Mesothelial cell of epicardium (in vitro differentiated cells): ENCODE measurements around the gene RBM23. TPM values are rescaled to one million over a fixed set of nuclear protein-coding genes. Genes with fewer than 3 reads are reported as not detected.
A peak's percentile ranks its signal among the peaks of the same experiment; 100 is the strongest.

ENCODE experiments used
- DNase-seq, 2 experiments: peaks; one replicate each; pipeline ENCODE4 v3.0.0; 2021; ENCODE audit warnings: low spot score in 2 of 2; ENCODE audit not compliant: unreplicated experiment in 2 of 2
- H3K27ac Mint-ChIP-seq: 2 replicates; pipeline ENCODE4 v1.8.0; 2021; ENCODE audit warnings: mixed read lengths
- H3K27me3 Mint-ChIP-seq: 2 replicates; pipeline ENCODE4 v1.8.0; 2021; ENCODE audit warnings: low read depth, mixed read lengths
- H3K36me3 Mint-ChIP-seq: 2 replicates; pipeline ENCODE4 v1.8.0; 2021; ENCODE audit warnings: mixed read lengths
- H3K4me1 Mint-ChIP-seq: 2 replicates; pipeline ENCODE4 v1.8.0; 2021; ENCODE audit warnings: mixed read lengths
- H3K4me3 Mint-ChIP-seq: 2 replicates; pipeline ENCODE4 v1.8.0; 2021; ENCODE audit warnings: mild to moderate bottlenecking, moderate library complexity, mixed read lengths
- H3K9me3 Mint-ChIP-seq: 2 replicates; pipeline ENCODE4 v1.8.0; 2021; ENCODE audit warnings: mixed read lengths
- CTCF ChIP-seq: fragments of 200-600 bp; sonication (generic); IDR thresholded peaks from one replicate; pipeline ENCODE4 v1.5.0; 2021; ENCODE audit warnings: antibody characterized with exemption; ENCODE audit not compliant: unreplicated experiment
- total RNA-seq: library from RNA; stranded (reverse); gene quantifications from 3 replicates; pipeline ENCODE4 v1.2.1, GENCODE V29; 2021

Gene RBM23
- total RNA-seq, 1 donor from 2014 or later: 97.9 TPM

- no peak for DNase-seq
- TF ChIP-seq CTCF: no peak
- H3K4me1 Mint-ChIP-seq: peaks cover 53% of the 10 kb centered on the region
- no peaks in the 10 kb centered on the region for H3K27me3 Mint-ChIP-seq
- H3K27ac Mint-ChIP-seq: peak overlapping the region; percentile 70
- H3K9me3 Mint-ChIP-seq: no peaks in the 10 kb centered on the region
- peak overlapping the region; percentile 68 for H3K4me3 Mint-ChIP-seq
- peaks cover 2% of the 10 kb centered on the region for H3K36me3 Mint-ChIP-seq
Measured at GRCh38 chr14:22884076-22884737, 34.7 kb downstream of the RBM23 start.

- no peak for DNase-seq
- Mint-ChIP-seq H3K36me3 (peaks cover 3% of the 10 kb centered on the region), H3K27me3 (no peaks in the 10 kb centered on the region), H3K27ac (peak within 1 kb of the TSS; percentile 94), H3K4me3 (peak within 1 kb of the TSS; percentile 68), H3K9me3 (no peaks in the 10 kb centered on the region), H3K4me1 (peaks cover 53% of the 10 kb centered on the region)
- TF ChIP-seq CTCF: no peak
Measured at GRCh38 chr14:22883173-22883976, 35.6 kb downstream of the RBM23 start, which contains the start of gene REM2. Gene REM2 (plus strand): TSS chr14:22883222. CDS start chr14:22883288, 66 bp downstream.

GRCh38 chr14:22882529-22883172 lies 36.3 kb downstream of the RBM23 start:
- Mint-ChIP-seq H3K4me3 (peak overlapping the region; percentile 68), H3K36me3 (peaks cover 8% of the 10 kb centered on the region), H3K27ac (peak overlapping the region; percentile 94), H3K4me1 (peaks cover 46% of the 10 kb centered on the region), H3K27me3 (no peaks in the 10 kb centered on the region), H3K9me3 (no peaks in the 10 kb centered on the region)
- DNase-seq: no peak
- no peak for TF ChIP-seq CTCF

GRCh38 chr14:22882064-22882463 lies 36.9 kb downstream of the RBM23 start:
- no peak for DNase-seq
- Mint-ChIP-seq H3K27me3 (no peaks in the 10 kb centered on the region), H3K27ac (peak overlapping the region; percentile 94), H3K9me3 (no peaks in the 10 kb centered on the region), H3K4me3 (no peak overlapping the region), H3K4me1 (peaks cover 40% of the 10 kb centered on the region), H3K36me3 (peaks cover 8% of the 10 kb centered on the region)
- no peak for TF ChIP-seq CTCF

- Mint-ChIP-seq H3K4me3 (no peak overlapping the region), H3K9me3 (no peaks in the 10 kb centered on the region), H3K27me3 (no peaks in the 10 kb centered on the region), H3K4me1 (peaks cover 16% of the 10 kb centered on the region), H3K36me3 (peaks cover 23% of the 10 kb centered on the region), H3K27ac (no peak overlapping the region)
- TF ChIP-seq CTCF: no peak
- no peak for DNase-seq
Measured at GRCh38 chr14:22878271-22879246, 40.4 kb downstream of the RBM23 start.
